K562 (cell line): ENCODE measurements around the gene ARMC12. TPM values are rescaled to one million over a fixed set of nuclear protein-coding genes. Genes with fewer than 3 reads are reported as not detected.

Experiments
- BMI1 ChIP-seq: fragments of 150-350 bp; IDR thresholded peaks from 2 replicates; pipeline ENCODE4 v1.6.1; 2014; ENCODE audit warnings: low read length
- BRD9 ChIP-seq: fragments of 450-650 bp; IDR thresholded peaks from 2 replicates; pipeline ENCODE4 v1.6.1; 2018; ENCODE audit warnings: low read depth; ENCODE audit not compliant: partially characterized antibody
- CC2D1A ChIP-seq: fragments of 450-650 bp; IDR thresholded peaks from 2 replicates; pipeline ENCODE4 v1.6.1; 2017; ENCODE audit warnings: mild to moderate bottlenecking
- FOXA1 ChIP-seq: fragments of 450-650 bp; IDR thresholded peaks from 2 replicates; pipeline ENCODE4 v1.6.1; 2016; ENCODE audit warnings: mild to moderate bottlenecking, borderline replicate concordance
- HDAC2 ChIP-seq: fragments of 450-650 bp; IDR thresholded peaks from 2 replicates; pipeline ENCODE4 v1.6.1; 2016; ENCODE audit warnings: mild to moderate bottlenecking
- HDGF ChIP-seq: fragments of 450-650 bp; IDR thresholded peaks from 2 replicates; pipeline ENCODE4 v1.6.1; 2016
- ILK ChIP-seq: fragments of 450-650 bp; IDR thresholded peaks from 2 replicates; pipeline ENCODE4 v1.6.1; 2016; ENCODE audit warnings: missing genetic modification characterization, low read depth, mild to moderate bottlenecking, missing compliant biosample characterization, moderate library complexity, borderline replicate concordance
- KLF1 ChIP-seq: fragments of 450-650 bp; IDR thresholded peaks from 2 replicates; pipeline ENCODE4 v1.6.1; 2016; ENCODE audit warnings: missing genetic modification characterization, missing compliant biosample characterization
- NR2F6 ChIP-seq: fragments of 450-650 bp; formaldehyde crosslinking; IDR thresholded peaks from 2 replicates; pipeline ENCODE4 v1.4.0; 2020; ENCODE audit warnings: mild to moderate bottlenecking
- POLR2H ChIP-seq: IDR thresholded peaks from 2 replicates; pipeline ENCODE4 v1.6.1; 2016; ENCODE audit warnings: missing genetic modification characterization, low read depth, mild to moderate bottlenecking, control low read depth, missing compliant biosample characterization, moderate library complexity
- POLR3G ChIP-seq: IDR thresholded peaks from 2 replicates; pipeline ENCODE4 v1.6.1; 2011; ENCODE audit not compliant: insufficient read length, insufficient replicate concordance; ENCODE audit errors: extremely low read depth
- SMARCC2 ChIP-seq: fragments of 450-650 bp; IDR thresholded peaks from 2 replicates; pipeline ENCODE4 v1.6.1; 2017; ENCODE audit warnings: antibody characterized with exemption, moderate library complexity, mild to moderate bottlenecking, low read depth
- TAF1 ChIP-seq: IDR thresholded peaks from 2 replicates; pipeline ENCODE4 v1.6.1; 2011; ENCODE audit warnings: mild to moderate bottlenecking, low read length, moderate library complexity; ENCODE audit not compliant: insufficient read depth, control insufficient read depth, severe bottlenecking; ENCODE audit errors: extremely low read depth
- WHSC1 ChIP-seq: IDR thresholded peaks from one replicate; pipeline ENCODE4 v1.6.1; 2012; ENCODE audit warnings: low read length, control low read depth, inconsistent platforms
- ZC3H4 ChIP-seq: sonication (generic); formaldehyde crosslinking; IDR thresholded peaks from 2 replicates; pipeline ENCODE4 v1.9.0; 2021; ENCODE audit warnings: missing genetic modification reagents, borderline replicate concordance
- ZNF24 ChIP-seq: fragments of 450-650 bp; IDR thresholded peaks from 2 replicates; pipeline ENCODE4 v1.6.1; 2016
- polyA plus RNA-seq, 8 experiments: library from polyadenylated mRNA; depleted of rRNA in 4 of 8; stranded (reverse) in 5 of 8; unstranded in 3 of 8; fragments of >200 nt; fragmentation: Nextera tagmentation in 2 of 8; fragmentation: Illumina TruSeq in 1 of 8; extraction: Ambion mirVana in 2 of 8; extraction: Trizol in 1 of 8; gene quantifications; 2 replicates each; pipeline versions ENCODE4 v1.2.1 to v1.2.3, GENCODE V29; 2011 to 2014; ENCODE audit warnings: inconsistent platforms in 1 of 8, missing spikeins in 1 of 8
- total RNA-seq, 7 experiments: library from RNA; depleted of rRNA in 6 of 7; stranded (reverse); fragments of >200 nt in 6 of 7; fragmentation: Illumina TruSeq in 2 of 7; extraction: Trizol in 2 of 7; gene quantifications; 2 replicates each; pipeline versions ENCODE4 v1.2.1 to v1.2.3, GENCODE V29; 2011 to 2021; ENCODE audit warnings: low replicate concordance in 1 of 7
- TF ChIP-seq, protein P1 (sequence below): sonication (generic); formaldehyde crosslinking; IDR thresholded peaks from 2 replicates; pipeline ENCODE4 v1.4.0; 2020; ENCODE audit warnings: mild to moderate bottlenecking, missing genetic modification reagents
- TF ChIP-seq, protein P2 (sequence below): fragments of 250-450 bp; sonication (Bioruptor Pico); IDR thresholded peaks from 2 replicates; pipeline ENCODE4 v1.5.0; 2021
- TF ChIP-seq, protein P3 (sequence below): fragments of 250-450 bp; sonication (Bioruptor Pico); IDR thresholded peaks from 2 replicates; pipeline ENCODE4 v1.8.0; 2022; ENCODE audit warnings: moderate library complexity, mild to moderate bottlenecking, inconsistent platforms
- TF ChIP-seq, protein P4 (sequence below): fragments of 250-450 bp; sonication (Bioruptor Pico); IDR thresholded peaks from 2 replicates; pipeline ENCODE4 v1.5.0; 2020; ENCODE audit warnings: mild to moderate bottlenecking
- TF ChIP-seq, protein P5 (sequence below), 2 experiments: IDR thresholded peaks; 2 replicates each; pipeline ENCODE4 v1.6.1; 2012; ENCODE audit warnings: improper control_type of control experiment in 2 of 2, low read depth in 2 of 2, low read length in 2 of 2, borderline replicate concordance in 1 of 2

Gene ARMC12
- total and polyA plus RNA-seq, 9 of the 15 experiments (the other 6 are each of a cell fraction or from before 2014, with no cell fraction given), result 0.09 to 0.58 (median 0.31) TPM; not detected in 3

DNA sequence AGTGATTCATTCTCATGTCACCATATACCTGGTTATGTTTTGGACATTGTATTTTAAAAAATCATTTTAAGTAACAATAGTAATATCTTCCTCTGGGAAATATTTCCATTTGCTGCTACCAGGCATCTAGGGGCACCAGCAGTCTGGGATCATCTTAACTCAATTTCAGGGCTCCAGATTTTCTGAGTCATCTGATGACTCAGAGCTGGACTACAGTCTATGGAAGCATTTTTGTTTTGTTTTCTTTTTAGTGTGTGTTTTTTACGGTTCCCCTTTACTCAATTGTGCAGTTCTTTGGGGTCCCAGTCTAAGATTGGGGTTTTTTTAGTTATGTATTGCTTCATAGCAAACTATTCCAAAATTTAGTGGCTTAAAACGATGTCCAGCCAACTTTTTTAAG, 42.4 kb upstream of the ARMC12 start (continued):
- TF ChIP-seq ZC3H4 (CRISPR knock-in tag) (no peak), WHSC1 (no peak), FOXA1 (no peak), SMARCC2 (peak; percentile 71; the same call in 1 of the 2 replicates), ZNF24 (no peak), ILK (tag) (no peak), HDGF (no peak), NR2F6 (CRISPR knock-in tag) (no peak), TAF1 (no peak), BMI1 (no peak), POLR3G (no peak), HDAC2 (peak; percentile 26; the same call in 1 of the 2 replicates), CC2D1A (no peak), POLR2H (no peak), KLF1 (tag) (no peak), BRD9 (peak; percentile 65)
- TF ChIP-seq, protein P1, sequence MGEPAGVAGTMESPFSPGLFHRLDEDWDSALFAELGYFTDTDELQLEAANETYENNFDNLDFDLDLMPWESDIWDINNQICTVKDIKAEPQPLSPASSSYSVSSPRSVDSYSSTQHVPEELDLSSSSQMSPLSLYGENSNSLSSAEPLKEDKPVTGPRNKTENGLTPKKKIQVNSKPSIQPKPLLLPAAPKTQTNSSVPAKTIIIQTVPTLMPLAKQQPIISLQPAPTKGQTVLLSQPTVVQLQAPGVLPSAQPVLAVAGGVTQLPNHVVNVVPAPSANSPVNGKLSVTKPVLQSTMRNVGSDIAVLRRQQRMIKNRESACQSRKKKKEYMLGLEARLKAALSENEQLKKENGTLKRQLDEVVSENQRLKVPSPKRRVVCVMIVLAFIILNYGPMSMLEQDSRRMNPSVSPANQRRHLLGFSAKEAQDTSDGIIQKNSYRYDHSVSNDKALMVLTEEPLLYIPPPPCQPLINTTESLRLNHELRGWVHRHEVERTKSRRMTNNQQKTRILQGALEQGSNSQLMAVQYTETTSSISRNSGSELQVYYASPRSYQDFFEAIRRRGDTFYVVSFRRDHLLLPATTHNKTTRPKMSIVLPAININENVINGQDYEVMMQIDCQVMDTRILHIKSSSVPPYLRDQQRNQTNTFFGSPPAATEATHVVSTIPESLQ (CRISPR knock-in tag), result no peak
- TF ChIP-seq, protein P2, sequence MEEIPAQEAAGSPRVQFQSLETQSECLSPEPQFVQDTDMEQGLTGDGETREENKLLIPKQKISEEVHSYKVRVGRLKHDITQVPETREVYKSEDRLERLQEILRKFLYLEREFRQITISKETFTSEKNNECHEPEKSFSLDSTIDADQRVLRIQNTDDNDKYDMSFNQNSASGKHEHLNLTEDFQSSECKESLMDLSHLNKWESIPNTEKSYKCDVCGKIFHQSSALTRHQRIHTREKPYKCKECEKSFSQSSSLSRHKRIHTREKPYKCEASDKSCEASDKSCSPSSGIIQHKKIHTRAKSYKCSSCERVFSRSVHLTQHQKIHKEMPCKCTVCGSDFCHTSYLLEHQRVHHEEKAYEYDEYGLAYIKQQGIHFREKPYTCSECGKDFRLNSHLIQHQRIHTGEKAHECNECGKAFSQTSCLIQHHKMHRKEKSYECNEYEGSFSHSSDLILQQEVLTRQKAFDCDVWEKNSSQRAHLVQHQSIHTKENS, result no peak
- TF ChIP-seq, protein P3, sequence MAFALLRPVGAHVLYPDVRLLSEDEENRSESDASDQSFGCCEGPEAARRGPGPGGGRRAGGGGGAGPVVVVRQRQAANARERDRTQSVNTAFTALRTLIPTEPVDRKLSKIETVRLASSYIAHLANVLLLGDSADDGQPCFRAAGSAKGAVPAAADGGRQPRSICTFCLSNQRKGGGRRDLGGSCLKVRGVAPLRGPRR, result no peak
- TF ChIP-seq, protein P4, sequence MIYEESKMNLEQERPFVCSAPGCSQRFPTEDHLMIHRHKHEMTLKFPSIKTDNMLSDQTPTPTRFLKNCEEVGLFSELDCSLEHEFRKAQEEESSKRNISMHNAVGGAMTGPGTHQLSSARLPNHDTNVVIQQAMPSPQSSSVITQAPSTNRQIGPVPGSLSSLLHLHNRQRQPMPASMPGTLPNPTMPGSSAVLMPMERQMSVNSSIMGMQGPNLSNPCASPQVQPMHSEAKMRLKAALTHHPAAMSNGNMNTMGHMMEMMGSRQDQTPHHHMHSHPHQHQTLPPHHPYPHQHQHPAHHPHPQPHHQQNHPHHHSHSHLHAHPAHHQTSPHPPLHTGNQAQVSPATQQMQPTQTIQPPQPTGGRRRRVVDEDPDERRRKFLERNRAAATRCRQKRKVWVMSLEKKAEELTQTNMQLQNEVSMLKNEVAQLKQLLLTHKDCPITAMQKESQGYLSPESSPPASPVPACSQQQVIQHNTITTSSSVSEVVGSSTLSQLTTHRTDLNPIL (CRISPR knock-in tag), result no peak
- TF ChIP-seq, protein P5, sequence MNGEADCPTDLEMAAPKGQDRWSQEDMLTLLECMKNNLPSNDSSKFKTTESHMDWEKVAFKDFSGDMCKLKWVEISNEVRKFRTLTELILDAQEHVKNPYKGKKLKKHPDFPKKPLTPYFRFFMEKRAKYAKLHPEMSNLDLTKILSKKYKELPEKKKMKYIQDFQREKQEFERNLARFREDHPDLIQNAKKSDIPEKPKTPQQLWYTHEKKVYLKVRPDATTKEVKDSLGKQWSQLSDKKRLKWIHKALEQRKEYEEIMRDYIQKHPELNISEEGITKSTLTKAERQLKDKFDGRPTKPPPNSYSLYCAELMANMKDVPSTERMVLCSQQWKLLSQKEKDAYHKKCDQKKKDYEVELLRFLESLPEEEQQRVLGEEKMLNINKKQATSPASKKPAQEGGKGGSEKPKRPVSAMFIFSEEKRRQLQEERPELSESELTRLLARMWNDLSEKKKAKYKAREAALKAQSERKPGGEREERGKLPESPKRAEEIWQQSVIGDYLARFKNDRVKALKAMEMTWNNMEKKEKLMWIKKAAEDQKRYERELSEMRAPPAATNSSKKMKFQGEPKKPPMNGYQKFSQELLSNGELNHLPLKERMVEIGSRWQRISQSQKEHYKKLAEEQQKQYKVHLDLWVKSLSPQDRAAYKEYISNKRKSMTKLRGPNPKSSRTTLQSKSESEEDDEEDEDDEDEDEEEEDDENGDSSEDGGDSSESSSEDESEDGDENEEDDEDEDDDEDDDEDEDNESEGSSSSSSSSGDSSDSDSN (IDR thresholded peaks at IDR 0.05; ENCODE audit: borderline replicate concordance in 1 of 2, low read depth in 2 of 2, low read length in 2 of 2), result no peak
